DMS 273 (cell line): ENCODE results near the gene GPATCH2.
"Not testable (repeated sequence)": the region's sequence is repeated elsewhere in the genome, so short reads cannot be mapped to it uniquely, and the experiment has no call there.

Experiments
- DNase-seq: peaks from one replicate; lab custom pipeline; 2025; ENCODE audit not compliant: unreplicated experiment; lab: John Stamatoyannopoulos, UW

The GPATCH2 gene

GRCh38 chr1:217456261-217456660, 174.6 kb downstream of the GPATCH2 start:
- no peak for DNase-seq

- no peak for DNase-seq
Observed at GRCh38 chr1:217453816-217454215, 177.1 kb downstream of the GPATCH2 start.

- DNase-seq: no peak
Observed at GRCh38 chr1:217449370-217449769, 181.5 kb downstream of the GPATCH2 start.

GRCh38 chr1:217443845-217444244, 187.0 kb downstream of the GPATCH2 start:
- no peak for DNase-seq

- DNase-seq: no peak
Observed at GRCh38 chr1:217437376-217437775, 193.5 kb downstream of the GPATCH2 start.

- DNase-seq: no peak
Observed at GRCh38 chr1:217435204-217435603, 195.7 kb downstream of the GPATCH2 start.

GRCh38 chr1:217433664-217434063, 197.2 kb downstream of the GPATCH2 start:
- no peak for DNase-seq

- DNase-seq: no peak
Observed at GRCh38 chr1:217432339-217432738, 198.6 kb downstream of the GPATCH2 start.

- no peak for DNase-seq
Observed at GRCh38 chr1:217431395-217431794, 199.5 kb downstream of the GPATCH2 start.

GRCh38 chr1:217425422-217425821, 205.5 kb downstream of the GPATCH2 start:
- no peak for DNase-seq

GRCh38 chr1:217419194-217419551, 211.7 kb downstream of the GPATCH2 start:
- no peak for DNase-seq

GRCh38 chr1:217418269-217419193, 212.4 kb downstream of the GPATCH2 start:
- DNase-seq: no peak

GRCh38 chr1:217417363-217417762, 213.5 kb downstream of the GPATCH2 start:
- no peak for DNase-seq

- DNase-seq: no peak
Observed at GRCh38 chr1:217407534-217408001, 223.3 kb downstream of the GPATCH2 start.

GRCh38 chr1:217403026-217403720, 227.7 kb downstream of the GPATCH2 start:
- no peak for DNase-seq

- DNase-seq: no peak
Observed at GRCh38 chr1:217402301-217402700, 228.6 kb downstream of the GPATCH2 start.

GRCh38 chr1:217393896-217394295, 237.0 kb downstream of the GPATCH2 start:
- peak; percentile 16 for DNase-seq

GRCh38 chr1:217392441-217392840, 238.4 kb downstream of the GPATCH2 start:
- no peak for DNase-seq

GRCh38 chr1:217389895-217390294, 241.0 kb downstream of the GPATCH2 start:
- no peak for DNase-seq

- DNase-seq: no peak
Observed at GRCh38 chr1:217388522-217389065, 242.3 kb downstream of the GPATCH2 start.

- not testable (repeated sequence) for DNase-seq
Observed at GRCh38 chr1:217381773-217382172, 249.1 kb downstream of the GPATCH2 start.

- not testable (repeated sequence) for DNase-seq
Observed at GRCh38 chr1:217379804-217380203, 251.1 kb downstream of the GPATCH2 start.
